B cell (primary cell): Measurements from ENCODE around the gene SLC6A6.

Experiments
- CTCF ChIP-seq: fragments of 200-600 bp; IDR thresholded peaks from one replicate; pipeline ENCODE4 v1.8.0; 2022; ENCODE audit warnings: antibody characterized with exemption, mild to moderate bottlenecking
- EZH2 ChIP-seq: IDR thresholded peaks from 2 replicates; pipeline ENCODE4 v1.6.1; 2012; ENCODE audit warnings: borderline replicate concordance, low read depth, mild to moderate bottlenecking, moderate library complexity, low read length; ENCODE audit not compliant: insufficient read depth, poor library complexity, severe bottlenecking

- no peak for TF ChIP-seq EZH2
- no peak for TF ChIP-seq CTCF
These were observed 121.4 kb downstream of the SLC6A6 start for GRCh38 chr3:14523792-14524191.
